GM21786 (cell line): Measurements from ENCODE around the gene GGCX.
"Not testable (repeated sequence)": the region's sequence is repeated elsewhere in the genome, so short reads cannot be mapped to it uniquely, and the experiment has no call there.

Experiments used
- ATAC-seq: cut with Tn5 transposase; IDR thresholded peaks from one replicate; pipeline ENCODE4 v1.9.1; 2021; ENCODE audit not compliant: unreplicated experiment

The GGCX gene

GRCh38 chr2:85594715-85595300 lies 33.5 kb upstream of the GGCX start:
- ATAC-seq: no peak

GRCh38 chr2:85593023-85593422 lies 31.7 kb upstream of the GGCX start:
- no peak for ATAC-seq

- ATAC-seq: not testable (repeated sequence)
Measured at GRCh38 chr2:85592299-85592698, 31.0 kb upstream of the GGCX start.

DNA sequence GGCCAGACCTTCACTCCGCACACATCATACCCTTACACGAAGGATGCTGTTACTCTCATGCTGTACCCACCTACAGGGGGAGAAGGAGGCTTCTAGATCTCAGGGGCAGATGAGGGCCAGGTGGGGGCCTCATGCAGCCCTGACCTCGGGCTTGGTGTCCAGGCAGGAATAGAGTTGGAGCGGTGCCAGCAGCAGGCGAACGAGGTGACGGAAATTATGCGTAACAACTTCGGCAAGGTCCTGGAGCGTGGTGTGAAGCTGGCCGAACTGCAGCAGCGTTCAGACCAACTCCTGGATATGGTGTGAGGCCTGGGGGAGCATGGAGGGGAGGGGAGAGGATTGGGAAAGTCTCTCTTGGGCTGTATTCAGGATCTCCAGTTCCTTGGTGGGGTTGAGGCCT lies 30.3 kb upstream of the GGCX start:
- no peak for ATAC-seq

DNA sequence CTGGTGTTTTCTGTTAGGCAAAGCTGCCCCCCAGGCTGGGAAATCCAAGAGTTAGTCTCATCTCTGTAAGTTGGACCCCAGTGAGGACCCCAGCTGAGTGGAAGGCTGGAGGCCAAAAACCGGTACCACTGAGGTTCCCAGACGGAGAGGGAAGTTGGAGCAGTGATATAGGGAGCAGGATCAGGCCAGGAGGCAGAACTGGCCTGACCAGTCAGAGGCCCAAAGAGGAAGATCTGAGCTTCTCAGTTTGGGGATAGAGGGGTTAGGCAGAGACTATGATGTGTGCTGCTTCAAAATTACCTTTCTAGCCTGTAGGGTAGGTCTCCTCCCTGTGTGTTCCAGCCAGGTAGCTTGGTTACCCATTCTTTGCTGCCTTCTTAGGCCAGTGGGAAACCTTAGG lies 29.7 kb upstream of the GGCX start:
- ATAC-seq: no peak

GRCh38 chr2:85589982-85590791 lies 28.9 kb upstream of the GGCX start:
- ATAC-seq: no peak

GRCh38 chr2:85589181-85589580 lies 27.9 kb upstream of the GGCX start:
- ATAC-seq: no peak

DNA sequence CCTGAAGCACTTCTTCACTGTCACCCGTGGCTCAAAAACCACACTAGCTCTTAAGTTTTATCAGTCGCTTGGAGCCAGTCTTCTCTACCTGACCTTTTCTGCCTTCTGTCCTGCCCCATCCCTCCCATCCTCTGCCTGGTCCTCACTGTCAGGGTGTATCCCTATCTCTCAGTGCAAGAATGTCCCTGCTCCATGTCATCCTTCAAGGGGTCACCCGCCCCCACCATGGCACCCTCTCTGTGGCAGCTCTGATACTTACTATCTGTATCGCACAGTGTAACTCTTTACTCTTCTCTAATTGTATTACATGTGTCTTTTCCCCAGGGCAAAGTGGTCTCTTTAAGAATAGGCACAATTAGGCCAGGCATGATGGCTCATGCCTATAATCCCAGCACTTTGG lies 27.4 kb upstream of the GGCX start:
- ATAC-seq: no peak

GRCh38 chr2:85588236-85588635 lies 26.9 kb upstream of the GGCX start:
- ATAC-seq: no peak

- ATAC-seq: no peak
Measured at GRCh38 chr2:85585781-85586105, 24.4 kb upstream of the GGCX start.

GRCh38 chr2:85584857-85585780 lies 23.8 kb upstream of the GGCX start:
- ATAC-seq: peak; percentile 54

DNA sequence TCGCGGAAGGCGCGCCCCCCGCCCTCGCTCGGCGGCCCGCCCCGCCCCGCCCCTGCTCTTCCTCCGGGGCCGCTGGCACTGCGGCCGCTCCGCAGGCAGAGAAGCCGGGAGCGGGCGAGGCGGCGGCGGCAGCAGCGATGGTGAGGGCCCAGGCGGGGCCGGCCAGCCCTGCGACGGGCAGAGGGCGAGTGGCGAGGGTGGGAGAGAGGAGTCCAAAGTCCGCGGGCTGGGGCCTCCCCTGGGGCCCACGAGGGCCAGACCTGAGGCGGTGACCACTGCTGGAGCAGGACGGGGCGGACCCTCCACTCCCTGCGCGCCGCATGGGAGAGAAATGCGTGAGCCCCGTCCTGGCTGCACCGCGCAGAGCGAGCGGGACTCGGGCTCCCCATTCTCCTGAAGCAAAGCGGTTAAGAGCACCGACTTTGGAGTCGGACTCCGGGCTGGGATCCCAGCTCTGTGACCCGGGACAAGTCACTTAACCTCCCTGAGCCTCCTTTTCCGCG lies 23.1 kb upstream of the GGCX start, which contains the start of gene VAMP5:
Gene VAMP5 (plus strand): TSS at position 78 of the 503 bp plus-strand sequence. CDS start 60 bp downstream, at position 138.
- ATAC-seq: peak; percentile 24

DNA sequence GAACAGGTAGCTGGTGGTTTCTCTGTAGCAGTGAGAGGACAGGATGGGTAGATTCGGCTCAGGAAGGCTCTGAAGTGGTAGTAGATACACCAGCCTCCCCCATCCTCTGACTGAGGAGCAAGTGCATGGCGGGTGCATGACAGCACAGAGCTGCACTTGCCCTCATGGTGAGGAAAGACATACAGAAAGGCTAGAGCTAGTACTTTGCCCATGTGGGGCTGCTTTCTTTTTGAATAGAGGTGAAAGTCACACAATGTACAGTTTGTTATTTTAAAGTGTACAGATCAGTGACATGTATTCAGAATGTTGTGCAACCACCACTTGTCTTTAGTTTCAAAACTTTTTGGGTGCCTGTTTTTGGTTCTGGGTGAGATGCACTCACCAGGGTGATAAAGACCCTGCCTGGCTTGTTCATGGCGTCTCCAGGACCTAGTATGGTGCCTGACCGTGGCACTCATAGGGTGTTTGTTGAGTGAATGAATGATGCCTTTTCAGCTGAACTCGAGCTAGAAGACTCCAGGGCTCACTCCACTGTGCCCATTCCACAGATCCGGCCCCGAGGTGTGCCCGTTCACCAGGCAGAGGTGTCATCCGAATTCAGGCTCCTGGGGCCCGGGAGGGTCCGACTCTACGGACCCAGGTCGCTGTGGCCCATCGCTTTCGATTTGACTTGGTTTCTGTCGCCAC lies 22.5 kb upstream of the GGCX start:
- peak; percentile 51 for ATAC-seq

GRCh38 chr2:85582492-85582891 lies 21.2 kb upstream of the GGCX start:
- no peak for ATAC-seq

- ATAC-seq: no peak
Measured at GRCh38 chr2:85580206-85580605, 18.9 kb upstream of the GGCX start.

GRCh38 chr2:85579266-85579935 lies 18.1 kb upstream of the GGCX start:
- no peak for ATAC-seq

GRCh38 chr2:85578243-85579180 lies 17.2 kb upstream of the GGCX start:
- peak; percentile 50 for ATAC-seq

GRCh38 chr2:85577386-85578242 lies 16.3 kb upstream of the GGCX start, which contains the start of gene VAMP8:
Gene VAMP8, plus strand, starts transcription at chr2:85577586. Its CDS starts 61 bp downstream, at chr2:85577647.
- peak; percentile 75 for ATAC-seq
